Measurements from ENCODE around the gene ARPC2. TPM values are rescaled to one million over a fixed set of nuclear protein-coding genes. Genes with fewer than 3 reads are reported as not detected.

The ARPC2 gene
- total RNA-seq, 1 experiment from 2014 or later, result 187 TPM

GRCh38 chr2:218300141-218300540, 83.2 kb downstream of the ARPC2 start:
- Histone ChIP-seq H3K4me3 (replicated peaks in 1 of 2; ENCODE audit: low read depth in 1 of 2, low read length in 2 of 2) (no peak overlapping the region), H3K9me2 (ENCODE audit: insufficient read depth) (no peaks in the 10 kb centered on the region), H3K9ac (ENCODE audit: low read length) (no peak overlapping the region), H2AFZ (ENCODE audit: low read depth, low read length, poor library complexity, severe bottlenecking) (no peak overlapping the region), H3K27me3 (ENCODE audit: insufficient read depth, low read length) (no peaks in the 10 kb centered on the region), H4K20me1 (ENCODE audit: insufficient read depth) (no peaks in the 10 kb centered on the region), H3K4me2 (ENCODE audit: low read length) (no peak overlapping the region), H3K9me3 (ENCODE audit: control insufficient read depth in 1 of 2, insufficient read depth in 1 of 2, low read depth in 1 of 2, low read length in 2 of 2) (no peaks in the 10 kb centered on the region), H3K4me1 (ENCODE audit: control insufficient read depth in 1 of 2, insufficient read depth in 2 of 2, low read length in 2 of 2) (peaks cover 20 to 41% of the 10 kb centered on the region in 2 experiments), H3K27ac (ENCODE audit: low read depth, low read length) (no peak overlapping the region), H3K36me3 (ENCODE audit: control insufficient read depth in 1 of 2, insufficient read depth in 2 of 2, low read length in 2 of 2) (no peaks in the 10 kb centered on the region), H3K79me2 (ENCODE audit: insufficient read depth, low read length) (no peaks in the 10 kb centered on the region)
- ChIA-PET POLR2A (interaction anchor here (0.7 kb wide), 1 partner anchor 10 kb away, joined by 3 read pairs; no protein-coding TSS in a partner anchor), RAD21 (ENCODE audit: low non-redundant PET in 1 of 2, low total read pairs in 2 of 2, uncharacterized antibody in 2 of 2, unreplicated experiment in 2 of 2) (no interaction called here), CTCF (interaction anchor here (2.1 kb wide), 1 partner anchor 94 kb away, joined by 4 read pairs; no protein-coding TSS in a partner anchor)
- no peak for TF ChIP-seq MAX (IDR thresholded peaks at IDR 0.05)
- intact Hi-C loops (cut with micrococcal nuclease), result loop anchor here (2.0 kb wide), 1 partner anchor 167 kb away; no protein-coding TSS in a partner anchor
- BruUV-seq (replicated peaks), result no TSS peak
- no peak for ATAC-seq
- no peak for DNase-seq (ENCODE audit: low read depth, low spot score)

DNA sequence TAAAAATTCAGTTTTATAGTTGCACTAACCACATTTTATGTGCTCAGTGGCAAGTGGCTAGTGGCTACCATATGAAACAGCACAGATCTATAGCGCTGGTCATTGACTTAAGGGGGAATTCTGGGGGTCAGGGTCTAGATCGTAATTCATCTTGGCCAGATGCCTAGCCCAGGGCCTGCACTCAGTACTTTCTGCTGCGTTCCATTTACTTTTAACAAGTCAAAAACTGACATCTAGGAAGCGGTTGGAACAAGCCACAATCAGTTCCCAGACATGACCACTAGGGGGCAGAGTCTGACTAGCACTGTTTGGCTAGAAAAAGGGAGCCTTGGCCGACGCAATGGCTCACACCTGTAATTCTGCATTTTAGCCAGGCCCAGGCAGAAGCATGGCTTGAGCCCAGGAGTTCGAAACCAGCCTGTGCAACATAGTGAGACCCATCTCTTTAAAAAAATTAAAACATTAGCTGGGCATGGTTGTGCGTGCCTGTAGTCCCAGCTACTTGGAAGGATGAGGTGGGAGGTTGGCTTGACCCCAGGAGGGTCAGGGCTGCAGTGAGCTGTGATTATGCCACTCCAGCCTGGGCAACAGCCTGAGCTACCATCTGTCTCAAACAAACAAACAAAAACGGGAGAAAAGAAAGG, 84.3 kb downstream of the ARPC2 start:
- BruUV-seq (replicated peaks), result no TSS peak
- no peaks in the 10 kb centered on the region for H3K9me2 ChIP-seq (ENCODE audit: insufficient read depth)
- H3K4me2 ChIP-seq (ENCODE audit: low read length), result peak overlapping the region; percentile 6; the same call in 1 of the 2 replicates
- ChIA-PET CTCF (interaction anchor here (0.8 to 1.9 kb wide), 6 partner anchors 14 to 95 kb away, joined by 4 to 16 read pairs (median 4); partner anchors contain the start of gene CATIP), POLR2A (interaction anchor here (0.7 kb wide), 1 partner anchor 95 kb away, joined by 4 read pairs; no protein-coding TSS in a partner anchor), RAD21 (ENCODE audit: low non-redundant PET in 1 of 2, low total read pairs in 2 of 2, uncharacterized antibody in 2 of 2, unreplicated experiment in 2 of 2) (interaction anchor here (0.8 to 1.0 kb wide), 2 partner anchors 55 to 95 kb away, joined by 3 to 5 read pairs; partner anchors contain the start of gene CATIP (in 1 of the 2))
- H3K9me3 ChIP-seq (ENCODE audit: control insufficient read depth in 1 of 2, insufficient read depth in 1 of 2, low read depth in 1 of 2, low read length in 2 of 2), result no peaks in the 10 kb centered on the region
- H3K27me3 ChIP-seq (ENCODE audit: insufficient read depth, low read length), result no peaks in the 10 kb centered on the region
- H3K27ac ChIP-seq (ENCODE audit: low read depth, low read length), result no peak overlapping the region
- H3K4me3 ChIP-seq (replicated peaks in 1 of 2; ENCODE audit: low read depth in 1 of 2, low read length in 2 of 2), result no peak overlapping the region
- peak; percentile 91 for DNase-seq (ENCODE audit: low read depth, low spot score)
- H3K79me2 ChIP-seq (ENCODE audit: insufficient read depth, low read length), result no peaks in the 10 kb centered on the region
- peak overlapping the region; percentile 55 for H2AFZ ChIP-seq (ENCODE audit: low read depth, low read length, poor library complexity, severe bottlenecking)
- H3K4me1 ChIP-seq (ENCODE audit: control insufficient read depth in 1 of 2, insufficient read depth in 2 of 2, low read length in 2 of 2), result peaks cover 16 to 30% of the 10 kb centered on the region in 2 experiments
- H3K36me3 ChIP-seq (ENCODE audit: control insufficient read depth in 1 of 2, insufficient read depth in 2 of 2, low read length in 2 of 2), result no peaks in the 10 kb centered on the region
- H4K20me1 ChIP-seq (ENCODE audit: insufficient read depth), result no peaks in the 10 kb centered on the region
- TF ChIP-seq ZNF274 (IDR thresholded peaks at IDR 0.05; ENCODE audit: low read depth, low read length), result no peak
- peak; percentile 64 for TF ChIP-seq YY1 (IDR thresholded peaks at IDR 0.05; ENCODE audit: extremely low read depth, insufficient replicate concordance, low read depth, low read length)
- peak; percentile 98 for TF ChIP-seq RAD21 (IDR thresholded peaks at IDR 0.05; ENCODE audit: low read depth)
- TF ChIP-seq MAX (IDR thresholded peaks at IDR 0.05), result 0 out of 2 replicates have a peak, but pooled peaks have one; percentile 12
- TF ChIP-seq CEBPB (IDR thresholded peaks at IDR 0.05; ENCODE audit: low read depth), result no peak
- TF ChIP-seq, protein P1, sequence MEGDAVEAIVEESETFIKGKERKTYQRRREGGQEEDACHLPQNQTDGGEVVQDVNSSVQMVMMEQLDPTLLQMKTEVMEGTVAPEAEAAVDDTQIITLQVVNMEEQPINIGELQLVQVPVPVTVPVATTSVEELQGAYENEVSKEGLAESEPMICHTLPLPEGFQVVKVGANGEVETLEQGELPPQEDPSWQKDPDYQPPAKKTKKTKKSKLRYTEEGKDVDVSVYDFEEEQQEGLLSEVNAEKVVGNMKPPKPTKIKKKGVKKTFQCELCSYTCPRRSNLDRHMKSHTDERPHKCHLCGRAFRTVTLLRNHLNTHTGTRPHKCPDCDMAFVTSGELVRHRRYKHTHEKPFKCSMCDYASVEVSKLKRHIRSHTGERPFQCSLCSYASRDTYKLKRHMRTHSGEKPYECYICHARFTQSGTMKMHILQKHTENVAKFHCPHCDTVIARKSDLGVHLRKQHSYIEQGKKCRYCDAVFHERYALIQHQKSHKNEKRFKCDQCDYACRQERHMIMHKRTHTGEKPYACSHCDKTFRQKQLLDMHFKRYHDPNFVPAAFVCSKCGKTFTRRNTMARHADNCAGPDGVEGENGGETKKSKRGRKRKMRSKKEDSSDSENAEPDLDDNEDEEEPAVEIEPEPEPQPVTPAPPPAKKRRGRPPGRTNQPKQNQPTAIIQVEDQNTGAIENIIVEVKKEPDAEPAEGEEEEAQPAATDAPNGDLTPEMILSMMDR (IDR thresholded peaks at IDR 0.05 in 2 of 3, conservative IDR thresholded peaks at IDR 0.05 in 1 of 3; ENCODE audit: borderline replicate concordance in 1 of 3, insufficient read depth in 1 of 3, low read depth in 2 of 3, low read length in 2 of 3), result peak; percentile 93 to 98 (median 95)
- TF ChIP-seq, protein P2, sequence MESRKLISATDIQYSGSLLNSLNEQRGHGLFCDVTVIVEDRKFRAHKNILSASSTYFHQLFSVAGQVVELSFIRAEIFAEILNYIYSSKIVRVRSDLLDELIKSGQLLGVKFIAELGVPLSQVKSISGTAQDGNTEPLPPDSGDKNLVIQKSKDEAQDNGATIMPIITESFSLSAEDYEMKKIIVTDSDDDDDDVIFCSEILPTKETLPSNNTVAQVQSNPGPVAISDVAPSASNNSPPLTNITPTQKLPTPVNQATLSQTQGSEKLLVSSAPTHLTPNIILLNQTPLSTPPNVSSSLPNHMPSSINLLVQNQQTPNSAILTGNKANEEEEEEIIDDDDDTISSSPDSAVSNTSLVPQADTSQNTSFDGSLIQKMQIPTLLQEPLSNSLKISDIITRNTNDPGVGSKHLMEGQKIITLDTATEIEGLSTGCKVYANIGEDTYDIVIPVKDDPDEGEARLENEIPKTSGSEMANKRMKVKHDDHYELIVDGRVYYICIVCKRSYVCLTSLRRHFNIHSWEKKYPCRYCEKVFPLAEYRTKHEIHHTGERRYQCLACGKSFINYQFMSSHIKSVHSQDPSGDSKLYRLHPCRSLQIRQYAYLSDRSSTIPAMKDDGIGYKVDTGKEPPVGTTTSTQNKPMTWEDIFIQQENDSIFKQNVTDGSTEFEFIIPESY (IDR thresholded peaks at IDR 0.05; ENCODE audit: extremely low read depth, insufficient replicate concordance, low read length), result peak; percentile 59
- TF ChIP-seq CBX3 (IDR thresholded peaks at IDR 0.05; ENCODE audit: low read depth), result peak; percentile 96
- TF ChIP-seq POLR2A (IDR thresholded peaks at IDR 0.05; ENCODE audit: borderline replicate concordance, extremely low read depth, insufficient read depth, insufficient read length), result no peak
- TF ChIP-seq POLR2AphosphoS5 (IDR thresholded peaks at IDR 0.05; ENCODE audit: low read depth, low read length), result peak; percentile 28; the same call in 1 of the 2 replicates
- TF ChIP-seq JUND (IDR thresholded peaks at IDR 0.05), result no peak
- intact Hi-C loops (cut with micrococcal nuclease), result loop anchor here (1.0 to 2.0 kb wide), 4 partner anchors 55 to 166 kb away; partner anchors contain the start of gene CATIP
- ATAC-seq, result peak; percentile 83
- no peak overlapping the region for H3K9ac ChIP-seq (ENCODE audit: low read length)

Measured in HCT116 (cell line).